GM18519 (cell line): ENCODE results near the gene KY.
"Not testable (repeated sequence)": the region's sequence is repeated elsewhere in the genome, so short reads cannot be mapped to it uniquely, and the experiment has no call there.

Experiments
- ATAC-seq: cut with Tn5 transposase; IDR thresholded peaks from one replicate; pipeline ENCODE4 v1.9.1; 2021; ENCODE audit warnings: mild to moderate bottlenecking, moderate library complexity; ENCODE audit not compliant: unreplicated experiment, low FRiP score

Gene KY

DNA sequence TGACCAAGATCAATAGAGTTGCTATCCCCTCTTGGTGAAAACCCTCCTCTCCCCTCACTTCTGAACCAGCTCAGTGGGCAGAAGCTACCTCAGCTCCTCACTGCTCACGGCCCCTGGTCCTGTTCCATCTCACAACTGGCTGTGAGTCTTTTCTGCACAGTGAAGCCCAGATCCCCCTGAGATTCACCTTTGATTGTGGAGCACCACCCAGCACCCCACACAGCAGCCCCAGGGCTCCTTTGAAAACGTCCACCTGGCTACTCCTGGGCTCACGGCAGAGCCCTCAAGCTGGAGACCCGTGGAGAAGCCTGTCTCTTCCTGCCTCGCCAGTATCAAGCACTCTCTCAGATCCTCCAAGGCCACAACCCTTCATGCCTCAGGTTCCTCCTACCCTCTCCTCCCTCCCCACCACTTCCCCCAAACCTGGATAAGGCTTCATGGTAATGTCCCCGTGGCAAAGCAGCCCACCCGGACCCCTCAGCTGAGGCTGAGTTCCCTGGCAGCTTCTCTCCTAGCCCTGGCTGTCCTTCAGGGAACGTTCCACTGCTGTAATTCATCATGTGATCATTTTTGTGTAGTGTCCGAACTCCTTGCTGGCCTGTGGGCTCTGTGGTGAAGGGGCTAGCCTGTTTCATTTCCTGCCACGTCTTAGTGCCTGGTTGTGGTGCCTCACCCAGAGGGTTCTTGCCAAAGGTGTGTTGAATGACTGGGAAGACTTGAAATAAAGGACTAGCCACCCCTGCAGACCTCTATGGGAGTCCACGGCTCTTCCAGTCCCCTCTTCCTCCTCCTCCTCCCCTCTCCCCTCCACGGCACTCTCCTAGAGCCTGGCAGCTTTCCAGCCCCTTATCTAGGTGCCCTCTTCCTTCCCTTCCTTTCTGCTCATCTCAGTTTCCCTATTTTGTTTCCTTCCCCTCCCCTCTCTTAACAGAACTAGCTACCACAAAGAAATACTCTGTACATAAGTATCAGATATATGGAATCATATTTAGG, 44.5 kb downstream of the KY start:
- no peak for ATAC-seq

DNA sequence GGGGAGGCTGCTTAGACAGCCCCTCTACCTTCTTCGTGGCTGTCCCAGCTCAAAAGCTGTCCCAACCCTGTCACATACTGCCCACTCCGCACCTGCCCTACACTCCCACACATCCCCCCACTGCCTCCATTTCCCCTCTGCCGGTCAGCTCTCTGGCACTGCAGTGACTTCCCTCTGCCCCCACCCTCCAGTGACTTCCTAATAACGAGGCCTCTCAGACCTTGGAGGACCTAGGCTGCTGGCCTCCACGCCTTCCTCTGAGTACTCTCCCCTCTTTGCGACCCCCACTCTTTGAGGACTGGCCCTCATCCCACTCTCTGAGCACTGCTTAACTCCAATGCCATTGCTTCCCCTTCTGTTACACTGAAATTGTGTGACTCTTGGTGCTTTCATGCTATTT, 45.3 kb downstream of the KY start:
- ATAC-seq, result no peak

DNA sequence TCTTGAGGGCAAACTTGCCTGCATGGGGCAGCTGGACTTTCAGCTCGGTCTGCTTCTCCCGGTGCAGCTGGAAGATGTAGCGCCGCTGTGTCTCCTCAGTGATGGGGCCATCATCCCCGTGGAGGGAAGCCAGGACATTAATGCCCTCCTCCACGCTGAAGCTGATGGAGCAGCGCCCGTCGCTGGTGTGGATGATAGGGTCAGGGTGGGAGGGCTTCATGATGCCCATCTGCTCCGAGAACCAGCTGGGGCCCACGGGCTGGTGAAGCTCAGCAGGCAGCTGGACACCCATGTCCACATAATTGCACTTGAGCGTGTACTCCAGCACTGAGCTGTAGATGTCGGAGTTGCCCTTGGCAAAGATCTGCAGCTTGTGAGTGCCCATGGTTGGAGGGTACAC, 46.9 kb downstream of the KY start:
- ATAC-seq, result no peak

DNA sequence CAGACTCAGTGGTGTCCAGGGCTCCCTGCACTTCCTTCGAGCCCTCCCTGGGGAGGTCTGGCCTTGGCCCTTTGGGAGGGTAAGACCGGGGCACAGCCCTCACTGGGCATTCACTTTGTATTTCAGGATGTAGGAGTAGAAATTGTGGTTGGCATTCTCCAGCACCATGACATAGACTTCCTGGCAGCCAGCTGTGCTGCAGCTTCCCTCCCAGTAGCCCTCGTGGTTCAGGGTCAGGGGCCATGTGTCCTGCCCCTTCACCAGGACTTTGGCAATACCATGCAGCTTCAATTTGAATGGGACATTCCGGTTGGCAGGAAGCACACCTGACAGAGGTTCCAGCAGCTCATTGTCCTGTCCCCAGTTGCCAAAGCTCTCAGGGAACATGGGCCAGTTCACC, 47.3 kb downstream of the KY start:
- no peak for ATAC-seq

DNA sequence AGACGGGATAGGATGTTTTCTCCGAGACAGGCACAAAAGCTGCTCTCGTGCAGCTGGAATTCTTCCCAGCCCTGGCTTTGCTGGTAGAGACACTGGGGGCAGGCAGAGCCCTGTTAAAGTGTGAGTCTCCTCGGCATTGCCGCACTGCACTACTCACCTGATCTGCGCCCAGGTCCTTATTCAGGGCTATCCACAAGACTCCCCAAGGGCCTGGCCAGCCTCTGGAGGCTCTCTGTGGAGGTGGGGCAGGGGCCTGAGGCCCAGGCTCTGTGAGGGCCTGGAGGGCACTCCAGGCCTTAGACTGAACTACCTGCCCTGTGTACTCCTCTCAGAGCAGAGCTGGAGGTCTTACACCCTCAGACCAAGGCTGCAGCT, 48.4 kb downstream of the KY start:
- no peak for ATAC-seq

DNA sequence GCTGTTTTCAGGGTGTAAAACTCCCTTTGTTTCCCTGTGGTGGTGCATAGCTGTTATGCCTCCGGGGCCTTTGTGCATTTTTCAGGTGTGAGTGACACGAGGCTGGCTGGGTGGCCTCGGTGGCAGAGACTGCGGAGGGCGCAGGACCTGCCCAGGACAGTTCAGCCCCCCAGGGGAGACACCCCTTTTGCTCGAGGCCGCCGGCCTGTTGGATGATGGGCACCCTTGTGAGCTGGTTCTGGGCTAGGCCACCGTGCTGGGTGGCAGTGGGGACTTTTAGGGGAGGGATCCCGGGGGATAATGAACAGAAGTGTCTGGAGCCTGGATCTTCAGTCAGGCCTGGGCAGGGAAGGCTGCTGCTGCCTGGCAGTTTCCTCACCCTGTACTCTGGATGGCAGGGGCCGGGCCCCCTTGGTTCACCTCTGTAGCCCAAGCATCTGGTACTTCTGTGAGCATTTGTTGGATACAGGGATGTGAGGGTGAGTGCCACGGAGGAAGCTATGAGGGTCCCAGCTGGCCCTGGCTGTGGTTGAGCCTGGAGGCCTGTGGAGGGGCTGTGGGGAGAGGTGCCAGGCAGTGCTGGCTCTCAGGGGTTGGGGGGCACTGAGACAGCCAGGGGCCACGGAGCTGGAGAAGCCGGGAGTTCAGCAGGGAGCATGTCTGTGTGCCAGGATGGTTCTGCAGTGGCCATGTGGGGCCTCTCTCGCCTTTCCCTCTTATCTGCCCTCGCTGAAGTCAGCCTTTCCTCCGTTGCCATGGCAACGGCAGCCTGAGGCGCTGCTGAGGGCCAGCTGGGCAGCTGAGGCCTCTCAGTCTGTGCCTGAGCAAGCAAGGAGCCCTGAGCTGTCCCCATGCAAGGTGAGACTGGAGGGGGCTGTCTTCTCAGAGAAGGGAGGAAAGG, 49.0 kb downstream of the KY start:
- ATAC-seq, result no peak

DNA sequence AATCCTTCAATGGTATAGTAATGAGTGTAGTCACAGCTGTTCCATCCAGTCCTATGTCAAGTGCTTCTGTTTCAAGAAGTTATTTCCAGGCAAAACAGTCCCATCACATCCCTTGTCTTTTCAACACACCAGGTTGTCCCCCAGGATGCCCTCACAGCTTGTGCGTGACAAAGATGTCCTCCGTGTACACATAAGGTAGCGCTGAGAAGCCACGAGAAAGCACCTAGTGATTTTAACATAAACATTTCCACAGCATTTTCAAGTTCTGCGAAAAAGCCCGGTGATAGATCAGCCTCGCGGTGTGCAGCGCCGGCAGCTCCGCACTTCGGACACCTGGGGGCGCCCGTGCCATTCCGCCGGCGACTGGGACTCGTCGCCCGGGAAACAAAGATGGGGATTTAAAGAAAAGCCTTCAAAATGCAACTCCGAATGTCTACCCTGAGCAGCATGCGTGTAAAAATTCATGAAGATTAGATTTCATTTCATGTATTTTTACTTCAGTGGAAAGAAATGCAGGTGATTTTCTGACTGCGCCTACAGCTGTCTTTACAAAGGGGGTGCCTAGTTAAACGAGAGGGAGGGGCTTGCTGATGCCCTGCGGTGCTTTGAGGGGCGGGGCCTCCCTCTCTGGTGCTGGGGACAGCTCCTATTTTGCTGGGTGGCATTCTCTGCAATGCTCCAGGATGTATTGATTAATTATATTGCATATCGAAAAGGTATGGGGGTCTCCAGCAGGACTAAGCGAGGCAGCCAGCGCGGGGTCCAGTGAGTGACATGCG, 49.9 kb downstream of the KY start:
- ATAC-seq, result no peak

DNA sequence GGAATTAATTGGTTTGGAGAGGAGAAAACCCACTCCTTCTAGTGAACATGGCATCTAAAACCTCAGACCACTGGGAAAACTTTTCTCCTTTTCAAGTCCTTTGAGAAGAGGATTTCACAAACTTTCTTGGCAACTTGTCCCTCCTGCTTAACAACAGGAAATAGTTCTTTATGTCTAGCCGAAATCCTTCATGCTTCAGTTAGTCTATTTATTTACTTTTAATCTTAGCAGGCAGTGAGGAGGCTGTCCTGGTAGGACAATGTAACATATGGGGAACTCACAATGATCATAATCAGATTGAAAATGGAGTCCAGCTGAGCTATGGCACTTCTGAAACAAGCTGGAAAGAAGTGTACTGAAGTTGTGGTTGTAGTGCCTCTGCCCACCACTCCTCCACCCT, 50.6 kb downstream of the KY start:
- no peak for ATAC-seq

DNA sequence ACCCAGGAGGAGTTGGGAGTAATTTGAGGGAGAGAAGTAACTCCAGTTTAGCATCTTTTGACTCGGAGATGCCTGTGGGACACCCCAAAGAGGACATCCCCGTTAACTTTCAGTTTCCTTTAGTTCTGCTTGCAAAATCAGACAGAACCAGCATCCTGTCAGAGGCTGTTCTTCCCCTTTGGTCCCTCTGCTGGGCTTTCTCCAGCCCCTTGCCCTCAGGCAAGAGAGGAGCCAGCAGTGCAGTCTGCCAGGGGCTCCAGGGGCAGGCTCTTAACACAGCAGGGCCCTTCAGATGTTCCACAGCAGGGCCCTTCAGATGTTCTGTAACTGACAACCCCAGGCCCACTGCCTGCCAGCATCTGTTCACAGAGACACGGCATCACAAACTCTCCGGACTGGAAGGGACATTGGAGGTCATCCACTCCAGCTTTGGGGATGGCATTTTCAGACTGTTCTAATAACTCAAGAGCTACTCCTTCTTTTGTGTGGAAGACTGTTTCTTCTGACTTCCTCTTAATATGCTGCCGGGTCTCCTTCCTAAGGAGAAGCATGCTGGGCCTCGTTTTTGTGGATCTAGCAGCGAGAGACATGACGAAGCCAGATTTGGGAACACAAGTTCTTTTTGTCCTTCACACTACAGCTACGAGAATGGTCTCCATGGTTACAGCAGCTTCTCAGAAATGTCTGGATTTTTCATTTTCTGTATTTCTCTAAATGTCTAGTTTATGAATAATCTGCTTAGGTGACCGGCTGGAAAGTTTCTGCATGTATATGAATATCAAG, 51.9 kb downstream of the KY start:
- ATAC-seq, result no peak

DNA sequence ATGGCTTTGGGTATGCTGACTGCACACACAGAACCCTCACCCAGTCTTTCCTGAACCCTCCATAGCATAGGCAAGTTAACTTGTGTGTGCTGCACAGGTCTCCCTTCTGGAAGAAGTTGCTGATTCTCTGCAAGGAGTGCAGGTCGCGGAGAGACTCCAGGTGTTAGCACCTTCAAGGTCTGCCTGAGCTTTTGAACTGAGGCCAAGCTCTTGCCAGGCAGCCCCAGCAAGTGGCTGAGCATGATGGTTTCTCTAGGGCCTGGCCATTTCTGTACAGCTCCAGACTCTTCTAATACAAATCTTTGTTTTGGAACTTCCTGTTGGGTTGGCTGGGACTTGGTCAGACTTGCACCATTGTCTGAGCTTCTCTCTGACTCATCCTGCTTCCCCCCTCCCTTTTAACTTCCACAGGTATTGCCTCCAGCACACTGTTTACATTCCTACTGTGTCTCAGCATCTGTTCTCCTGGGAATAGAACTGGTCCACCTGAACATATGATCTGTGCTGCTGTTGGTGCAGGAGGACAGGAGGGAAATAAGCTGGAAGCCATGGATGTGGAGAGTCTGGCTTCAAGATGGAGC, 53.3 kb downstream of the KY start:
- no peak for ATAC-seq

DNA sequence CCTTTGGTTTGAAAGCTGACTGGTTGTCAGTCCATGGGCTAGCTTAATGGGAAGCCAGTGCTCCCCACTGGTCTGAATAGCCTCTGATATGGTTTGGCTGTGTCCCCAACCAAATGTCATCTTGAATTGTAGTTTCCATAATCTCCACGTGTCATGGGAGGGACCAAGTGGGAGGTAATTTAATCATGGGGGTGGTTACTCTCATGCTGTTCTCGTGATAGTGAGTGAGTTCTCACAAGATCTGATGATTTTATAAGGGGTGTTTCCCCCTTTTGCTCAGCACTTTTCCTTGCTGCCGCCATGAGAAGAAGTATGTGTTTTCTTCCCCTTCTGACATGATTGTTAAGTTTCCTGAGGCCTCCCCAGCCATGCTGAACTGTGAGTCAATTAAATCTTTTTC, 55.8 kb downstream of the KY start:
- ATAC-seq, result not testable (repeated sequence)

DNA sequence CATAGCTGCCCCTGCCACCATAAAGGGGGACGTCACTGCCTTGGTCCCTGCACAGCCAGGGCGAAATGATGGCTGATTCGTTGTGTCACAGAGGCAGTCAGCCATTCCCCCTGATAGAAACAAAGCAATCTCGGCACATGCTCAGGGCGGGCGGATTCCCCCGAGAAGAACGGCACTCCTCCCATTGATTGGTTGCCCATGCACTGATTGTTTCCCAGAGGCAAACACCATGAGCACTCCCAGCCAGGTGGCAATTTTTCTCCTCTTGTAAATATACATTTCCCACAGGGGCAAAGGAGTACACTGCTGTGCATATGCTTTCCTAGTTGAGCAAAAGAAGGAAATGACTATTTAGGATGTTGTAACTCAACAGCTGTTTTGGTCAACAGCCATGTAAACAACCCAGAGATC, 56.5 kb downstream of the KY start:
- no peak for ATAC-seq

DNA sequence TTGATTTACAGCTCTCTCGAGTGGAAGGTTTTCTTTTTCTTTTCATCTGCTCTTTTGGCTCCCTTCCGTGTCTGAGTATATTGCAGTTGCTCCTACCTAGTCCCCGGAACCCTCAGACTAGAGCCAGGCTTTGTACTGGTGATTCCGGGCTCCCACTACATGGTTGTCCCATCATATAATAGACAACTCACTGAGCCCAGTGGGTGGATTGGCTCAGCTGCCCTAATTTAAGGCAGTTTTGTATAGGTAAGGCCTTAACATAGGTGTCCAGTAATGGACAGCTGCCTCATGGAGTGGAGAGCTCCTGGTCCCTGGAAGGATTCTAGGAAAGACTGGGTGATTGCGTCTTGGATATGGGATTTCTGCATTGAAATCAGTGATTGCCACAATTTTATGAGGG, 58.0 kb downstream of the KY start:
- no peak for ATAC-seq

DNA sequence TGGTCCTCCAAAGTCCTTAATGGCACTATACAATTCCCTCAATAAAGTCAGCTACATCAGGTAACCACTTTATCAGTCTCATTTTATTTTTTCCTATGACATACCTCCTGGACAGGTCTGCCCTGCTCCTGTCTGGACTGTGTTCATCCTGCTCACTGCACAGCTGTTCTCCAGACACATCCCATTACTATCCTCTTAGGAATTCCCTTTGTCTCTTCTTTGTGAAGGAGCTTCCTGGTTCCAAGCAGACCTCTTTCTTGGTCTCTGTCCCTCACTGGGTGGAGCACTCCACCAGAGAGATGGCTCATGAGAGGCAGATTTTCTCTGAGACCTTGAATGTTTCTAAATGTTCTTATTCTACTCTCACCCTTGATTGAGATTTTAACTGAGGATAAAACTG, 60.1 kb downstream of the KY start:
- no peak for ATAC-seq

DNA sequence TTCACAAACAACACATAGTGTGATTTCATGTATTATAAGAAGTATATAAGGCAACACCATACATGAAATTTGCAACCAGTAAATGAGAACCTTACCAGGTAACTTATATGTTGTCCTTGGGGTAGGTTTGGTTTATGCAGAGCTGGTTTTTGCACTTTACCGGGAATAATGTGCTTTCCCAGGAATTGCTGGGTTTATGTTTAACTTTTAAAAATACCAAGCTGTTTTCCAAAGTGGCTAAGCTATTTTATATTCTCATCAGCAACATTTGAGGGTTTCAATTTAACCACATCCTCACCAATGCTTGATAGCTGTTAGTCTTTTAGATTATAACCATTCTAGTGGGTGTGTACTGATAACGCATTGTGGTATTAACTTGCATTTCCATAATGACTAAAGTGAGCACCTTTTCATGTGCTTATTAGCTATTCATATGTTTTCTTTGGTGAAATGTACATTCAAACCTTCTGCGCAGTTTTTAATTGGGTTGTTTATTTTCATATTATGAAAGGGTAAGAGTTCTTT, 71.6 kb downstream of the KY start:
- ATAC-seq, result no peak

DNA sequence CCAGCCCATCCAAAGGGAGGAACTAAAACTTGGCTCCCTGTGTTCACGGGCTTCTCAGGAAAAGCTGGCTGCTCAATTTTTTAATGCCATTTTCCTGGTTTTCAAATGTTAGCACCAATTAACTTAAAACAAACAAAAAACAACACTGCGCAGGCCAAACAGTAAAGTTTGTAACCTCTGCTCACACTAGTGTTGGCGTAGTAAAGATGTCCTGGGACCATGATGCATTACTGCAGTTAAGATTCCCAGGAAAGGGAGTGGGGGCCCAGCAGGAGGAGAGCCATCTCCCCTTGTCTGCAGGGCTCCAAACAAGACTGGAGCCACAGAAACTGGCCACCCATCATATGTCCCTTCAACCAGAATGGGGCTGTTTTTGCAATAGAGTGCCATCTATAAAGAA, 74.0 kb downstream of the KY start:
- no peak for ATAC-seq

DNA sequence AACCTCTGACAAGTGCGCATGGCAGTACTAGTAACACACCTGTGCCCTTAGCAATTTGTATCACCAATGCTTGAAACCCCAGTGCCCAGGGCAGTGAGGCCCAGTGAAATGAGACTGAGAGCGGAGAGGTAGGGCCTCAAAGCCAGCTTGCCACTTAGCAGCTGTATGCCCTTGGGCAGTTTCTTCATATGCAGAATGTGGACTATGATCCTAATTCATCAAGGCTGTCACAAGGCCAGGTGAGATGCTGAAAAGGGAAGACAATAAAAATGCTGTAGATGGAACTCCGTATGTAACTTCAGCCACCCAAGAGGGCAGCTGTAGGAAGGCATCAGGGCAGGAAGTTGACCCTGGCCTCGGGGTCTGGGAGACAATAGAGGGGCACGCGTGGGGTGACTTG, 74.4 kb downstream of the KY start:
- ATAC-seq, result no peak

DNA sequence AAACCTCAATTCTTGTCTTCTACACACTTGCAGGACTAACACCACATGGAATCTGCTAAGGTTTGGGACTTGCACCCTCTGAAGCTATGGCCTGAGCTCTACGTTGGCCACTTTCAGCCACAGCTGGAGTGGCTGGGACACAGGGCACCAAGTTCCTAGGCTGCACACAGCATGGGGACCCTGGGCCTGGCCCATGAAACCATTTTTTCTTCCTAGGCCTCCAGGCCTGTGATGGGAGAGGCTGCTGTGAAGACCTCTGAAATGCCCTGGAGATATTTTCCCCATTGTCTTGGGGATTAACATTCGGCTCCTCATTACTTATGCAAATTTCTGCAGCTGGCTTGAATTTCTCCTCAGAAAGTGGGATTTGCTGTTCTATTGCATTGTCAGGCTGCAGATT, 80.9 kb downstream of the KY start:
- not testable (repeated sequence) for ATAC-seq

DNA sequence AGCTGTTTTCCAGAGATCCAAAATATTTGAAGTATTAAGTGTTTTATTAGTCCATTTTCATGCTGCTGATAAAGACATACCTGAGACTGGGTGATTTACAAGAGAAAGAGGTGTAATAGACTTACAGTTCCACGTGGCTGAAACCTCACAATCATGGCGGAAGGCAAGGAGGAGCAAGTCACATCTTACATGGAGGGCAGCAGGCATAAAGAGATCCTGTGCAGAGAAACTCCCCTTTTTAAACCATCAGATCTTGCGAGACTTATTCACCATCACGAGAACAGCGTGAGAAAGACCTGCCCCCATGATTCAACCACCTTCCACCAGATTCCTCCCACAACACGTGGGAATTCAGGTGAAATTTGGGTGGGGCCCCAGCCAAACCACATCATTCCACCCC, 82.0 kb downstream of the KY start:
- no peak for ATAC-seq
